ENCODE measurements around the gene MNT.

The MNT gene

GRCh38 chr17:2414446-2415064, 13.7 kb upstream of the MNT start:
- no peak for DNase-seq

- no peak for DNase-seq
These were observed 11.7 kb upstream of the MNT start for GRCh38 chr17:2412561-2413021.

GRCh38 chr17:2410951-2411350, 10.1 kb upstream of the MNT start:
- DNase-seq, result no peak

- DNase-seq, result no peak
These were observed 6.3 kb upstream of the MNT start for GRCh38 chr17:2406903-2407790.

- DNase-seq, result no peak
These were observed 5.5 kb upstream of the MNT start for GRCh38 chr17:2406271-2406902.

- DNase-seq, result no peak
These were observed 4.5 kb upstream of the MNT start for GRCh38 chr17:2405247-2405926.

GRCh38 chr17:2403044-2403443, 2.2 kb upstream of the MNT start:
- no peak for DNase-seq

- no peak for DNase-seq
These were observed 1.7 kb upstream of the MNT start for GRCh38 chr17:2402544-2402943.

DNA sequence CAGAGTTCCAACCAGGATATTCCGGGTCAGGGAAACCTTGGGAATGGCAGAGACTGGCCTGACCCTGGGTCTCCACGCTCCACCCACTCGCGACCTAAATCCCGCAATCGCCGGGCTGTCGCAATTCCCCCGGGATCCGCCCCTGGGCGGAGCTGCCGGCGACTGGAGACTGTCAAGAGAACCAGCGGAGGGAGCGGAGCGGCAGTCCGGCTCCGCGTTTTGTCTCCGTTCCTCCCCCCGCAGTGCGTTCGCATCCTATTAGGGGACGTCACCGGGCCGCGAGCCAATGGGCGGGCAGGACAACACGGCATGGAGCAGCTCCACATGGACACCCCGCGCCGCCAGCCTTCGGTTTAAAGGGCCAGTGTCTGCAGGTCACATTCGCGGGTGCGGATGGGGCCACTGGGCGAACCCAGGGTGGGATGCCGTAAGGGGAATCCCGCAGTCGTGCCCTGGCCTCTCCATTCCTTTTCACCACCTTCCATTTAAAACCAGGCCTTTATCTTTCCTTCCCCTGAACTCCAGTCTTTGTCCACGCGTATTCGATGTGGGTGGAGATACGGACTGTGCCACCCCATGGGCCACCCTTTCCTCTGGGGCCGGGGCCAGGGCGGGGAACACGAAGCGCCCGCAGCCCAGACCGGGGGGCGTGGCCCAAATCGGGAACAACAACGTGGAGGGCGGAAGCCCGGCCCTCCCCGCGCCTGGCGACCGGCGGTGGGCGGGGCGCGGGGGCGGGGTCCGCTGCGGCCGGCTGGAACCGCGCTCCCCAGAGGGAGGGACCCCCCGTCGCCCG, 764 bp upstream of the MNT start:
- DNase-seq, result peak; percentile 88

DNA sequence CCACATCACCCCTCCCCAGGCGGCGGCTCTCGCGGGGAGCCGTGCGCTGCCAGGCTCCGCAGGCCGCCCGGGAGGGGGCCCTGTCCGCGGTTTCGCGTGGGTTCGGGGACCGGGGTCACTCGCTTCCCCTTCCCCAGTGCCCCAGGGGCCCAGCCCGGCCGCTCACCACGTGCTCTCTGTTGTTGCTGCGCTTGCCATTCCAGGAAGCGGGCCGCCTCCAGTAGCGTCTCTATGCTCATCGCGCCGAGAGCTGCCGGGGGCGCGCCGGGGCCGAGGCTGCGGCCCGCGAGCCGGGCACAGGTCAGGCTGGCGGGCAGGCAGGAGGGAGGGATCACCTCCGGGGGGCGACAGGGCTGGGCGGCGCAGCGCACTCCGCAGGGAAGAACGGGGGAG, 390 bp downstream of the MNT start:
- no peak for DNase-seq

DNA sequence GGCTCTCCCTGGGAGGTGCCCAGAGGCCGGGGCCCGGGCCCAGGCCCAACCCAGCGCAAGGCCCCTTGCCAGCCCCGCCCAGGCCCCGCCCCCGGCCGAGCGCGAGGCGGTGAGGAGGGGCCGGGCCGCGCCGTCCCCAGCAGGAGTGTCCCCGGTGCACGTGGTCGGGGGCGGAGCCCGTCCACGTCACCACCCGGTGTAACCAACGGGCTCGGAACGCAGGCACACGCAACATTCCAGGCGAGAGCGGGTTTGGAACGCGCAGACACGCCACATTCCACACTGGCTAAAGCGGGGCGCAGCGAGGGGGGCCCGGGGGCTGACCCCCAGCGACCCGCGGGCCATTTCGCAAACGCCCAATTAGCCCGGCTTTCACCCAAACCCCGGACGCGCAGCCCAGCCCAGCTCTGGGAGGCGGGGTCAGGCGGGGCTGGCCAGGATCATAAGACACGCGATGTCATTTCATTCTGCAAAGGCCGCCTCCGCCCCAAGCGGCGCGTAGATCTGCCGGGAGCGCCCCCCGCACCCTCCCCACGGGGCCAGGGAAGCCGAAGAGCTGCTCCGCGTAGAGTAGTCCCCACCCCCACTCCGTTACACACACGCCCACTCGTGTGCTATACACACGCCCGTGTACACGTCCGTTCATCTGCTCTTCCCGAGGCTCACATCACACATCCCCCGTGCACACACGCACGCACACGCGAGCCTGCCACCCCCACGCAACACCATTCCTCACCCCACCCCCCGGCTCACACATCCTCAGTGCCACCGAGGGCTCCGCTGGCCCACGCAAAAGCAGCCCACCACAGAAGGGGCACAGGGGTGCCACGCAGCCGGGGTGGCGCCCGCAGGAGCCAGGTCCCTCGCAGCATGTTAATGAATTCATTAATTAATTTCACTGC, 1.0 kb downstream of the MNT start:
- DNase-seq, result peak; percentile 75

DNA sequence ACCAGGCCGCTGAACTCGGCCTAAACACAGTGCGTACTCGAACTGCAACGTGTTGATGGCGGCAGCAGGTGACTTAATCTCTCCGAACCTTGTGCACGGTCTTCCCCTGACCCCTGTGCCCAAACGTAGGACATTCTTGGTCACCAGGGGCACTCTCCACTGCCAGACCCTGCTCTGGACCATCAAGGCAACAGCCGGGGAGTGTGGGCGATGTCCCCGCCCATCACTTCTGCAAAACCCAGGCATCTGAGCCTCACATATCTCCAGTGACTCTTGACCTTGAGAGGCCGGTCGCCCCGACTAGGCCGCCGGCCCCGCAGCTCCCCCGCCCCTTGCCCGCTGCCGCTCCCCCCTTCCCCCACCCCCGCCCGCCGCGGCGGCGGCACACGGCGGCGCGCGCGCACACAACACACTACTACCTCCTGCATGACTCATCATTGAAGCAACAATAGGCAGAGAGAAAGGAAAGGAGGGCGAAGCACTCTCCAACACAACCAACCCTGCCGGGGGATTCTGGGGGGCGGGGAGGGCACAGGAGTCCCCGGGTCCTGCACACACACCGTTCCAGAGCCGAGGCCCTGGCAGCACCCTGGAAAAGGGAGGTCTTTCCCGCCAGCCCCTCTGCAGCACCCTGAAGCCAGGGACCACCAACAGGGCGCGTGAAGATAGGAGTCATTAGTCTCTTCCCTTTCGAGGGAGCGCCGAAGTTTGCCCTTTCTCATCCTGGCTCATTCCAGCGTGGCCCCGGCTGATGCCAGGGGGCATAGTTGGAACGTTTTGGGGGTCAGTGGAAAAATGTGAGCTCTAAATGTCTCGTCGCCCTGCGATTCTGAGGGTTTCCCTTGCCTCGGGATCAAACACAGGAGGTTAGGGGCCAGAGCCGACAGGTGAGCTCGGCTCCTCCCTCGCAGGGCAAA, 1.9 kb downstream of the MNT start:
- no peak for DNase-seq

- no peak for DNase-seq
These were observed 2.7 kb downstream of the MNT start for GRCh38 chr17:2398182-2398581.

GRCh38 chr17:2397247-2398171, 3.4 kb downstream of the MNT start:
- DNase-seq, result no peak

- peak; percentile 38 for DNase-seq
These were observed 4.2 kb downstream of the MNT start for GRCh38 chr17:2396568-2397246.

DNA sequence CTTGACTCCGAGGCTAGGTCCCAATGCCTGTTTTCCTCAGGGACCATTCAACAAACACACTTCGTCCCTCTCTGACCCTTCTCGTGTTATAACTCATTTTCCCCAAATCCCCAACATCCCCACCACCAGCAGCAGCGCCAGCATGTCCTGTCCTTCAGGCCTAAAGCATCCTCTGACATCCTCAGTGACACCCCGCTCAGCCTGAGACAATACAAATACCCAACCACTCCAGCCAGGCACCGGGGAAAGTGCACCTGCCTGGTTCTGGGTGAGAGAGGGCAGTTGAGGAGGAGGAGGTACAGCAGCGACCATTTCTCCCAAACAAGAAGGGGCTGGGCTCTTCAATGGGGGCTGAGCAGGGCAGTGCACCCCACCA, 4.7 kb downstream of the MNT start:
- DNase-seq, result no peak

DNA sequence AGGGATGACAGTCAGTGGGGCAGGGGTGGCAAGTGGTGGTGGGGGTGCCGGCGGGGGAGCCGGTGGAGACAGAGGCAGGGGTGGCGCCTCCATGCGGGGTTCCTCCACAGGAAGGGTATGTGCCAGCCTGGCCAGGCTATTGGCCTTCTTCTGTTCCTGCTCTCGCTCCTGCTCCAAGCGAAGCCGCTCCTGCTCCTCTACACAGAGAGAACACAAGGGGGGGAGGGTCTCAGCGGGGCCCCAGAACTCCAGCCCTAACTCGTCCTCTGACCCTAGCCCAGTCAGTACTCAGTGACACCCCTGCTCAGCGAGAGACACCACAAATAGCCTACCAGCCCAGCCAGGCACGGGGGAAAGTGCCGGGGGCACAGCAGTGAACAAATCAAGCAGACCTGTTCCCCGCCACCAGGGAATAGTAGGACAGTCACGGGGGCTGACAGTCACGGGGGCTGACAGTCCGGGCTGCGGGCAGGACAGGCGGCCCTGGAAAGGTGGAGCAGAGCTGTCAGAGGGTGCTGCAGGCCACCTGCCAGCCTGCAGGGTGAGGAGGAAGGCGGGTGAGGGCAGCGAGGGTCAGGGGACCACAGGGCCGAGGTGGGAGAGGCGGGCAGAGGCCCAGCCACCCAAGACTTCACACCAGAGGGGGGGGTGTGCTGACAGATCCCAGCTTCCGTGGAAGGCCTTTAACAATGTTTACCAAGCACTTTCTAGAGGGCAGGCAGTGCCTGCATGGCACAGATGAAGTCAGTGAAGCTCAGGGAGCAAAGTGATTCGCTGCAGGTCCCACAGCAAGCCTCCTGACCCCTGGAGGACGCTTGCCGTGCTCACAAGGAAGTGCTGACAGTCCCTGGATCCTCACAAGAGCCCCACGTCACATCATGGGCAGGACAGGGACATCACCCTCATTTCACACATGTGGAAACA, 5.3 kb downstream of the MNT start:
- no peak for DNase-seq
